COR-L47 (cell line): ENCODE data around the gene GALNT11.

Experiments used
- DNase-seq: peaks from one replicate; lab custom pipeline; 2025; lab: John Stamatoyannopoulos, UW

The GALNT11 gene

DNA sequence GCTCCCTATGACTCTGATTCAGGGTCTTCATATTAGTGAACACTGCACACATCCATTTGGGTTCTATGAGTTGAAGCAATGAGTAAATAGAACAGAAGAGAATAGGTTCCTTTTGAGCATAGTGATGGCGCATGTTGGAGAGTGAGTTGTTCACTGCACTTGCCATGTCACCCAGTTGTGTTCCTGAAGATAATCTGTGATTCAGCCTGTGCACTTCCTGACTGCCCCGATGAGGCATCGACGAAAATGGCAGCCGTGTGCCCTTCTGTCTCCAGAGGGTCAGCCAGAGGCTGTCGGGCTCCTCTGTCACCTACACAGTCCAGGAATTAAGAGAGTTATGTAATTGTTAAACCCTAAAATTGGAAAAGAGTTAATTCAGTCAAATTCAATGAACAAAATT lies 94.7 kb downstream of the GALNT11 start:
- no peak for DNase-seq

DNA sequence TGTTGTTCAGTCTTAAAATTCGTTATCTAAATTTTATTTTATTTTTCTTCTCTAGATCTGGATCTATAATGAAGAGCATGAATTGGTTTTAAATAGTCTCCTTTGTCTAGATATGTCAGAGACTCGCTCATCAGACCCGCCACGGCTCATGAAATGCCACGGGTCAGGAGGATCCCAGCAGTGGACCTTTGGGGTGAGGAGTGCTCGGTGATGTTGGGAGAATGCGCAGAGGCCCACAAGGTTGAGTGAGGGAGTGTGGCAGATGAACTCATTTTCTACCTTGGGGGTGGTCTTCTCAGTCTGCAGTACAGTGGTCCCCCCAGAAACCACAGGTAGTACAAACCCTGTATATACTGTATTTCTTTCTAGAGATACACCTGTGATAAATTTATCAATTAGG lies 95.3 kb downstream of the GALNT11 start:
- no peak for DNase-seq

DNA sequence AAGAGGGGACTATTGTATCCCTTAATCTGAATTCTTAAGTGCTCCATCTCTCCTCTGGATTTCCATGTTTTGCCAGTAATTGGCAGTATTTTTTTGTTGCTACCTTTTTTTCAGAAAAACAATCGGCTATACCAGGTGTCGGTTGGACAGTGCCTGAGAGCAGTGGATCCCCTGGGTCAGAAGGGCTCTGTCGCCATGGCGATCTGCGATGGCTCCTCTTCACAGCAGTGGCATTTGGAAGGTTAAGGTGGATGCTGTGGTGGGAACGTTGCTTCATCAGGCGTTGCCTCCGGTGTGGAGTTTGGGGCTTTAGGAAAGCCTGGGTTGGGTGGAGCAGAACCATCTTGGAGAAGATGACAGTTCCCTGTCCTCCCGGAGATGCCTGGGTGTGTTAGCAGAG lies 96.0 kb downstream of the GALNT11 start:
- DNase-seq, result no peak

DNA sequence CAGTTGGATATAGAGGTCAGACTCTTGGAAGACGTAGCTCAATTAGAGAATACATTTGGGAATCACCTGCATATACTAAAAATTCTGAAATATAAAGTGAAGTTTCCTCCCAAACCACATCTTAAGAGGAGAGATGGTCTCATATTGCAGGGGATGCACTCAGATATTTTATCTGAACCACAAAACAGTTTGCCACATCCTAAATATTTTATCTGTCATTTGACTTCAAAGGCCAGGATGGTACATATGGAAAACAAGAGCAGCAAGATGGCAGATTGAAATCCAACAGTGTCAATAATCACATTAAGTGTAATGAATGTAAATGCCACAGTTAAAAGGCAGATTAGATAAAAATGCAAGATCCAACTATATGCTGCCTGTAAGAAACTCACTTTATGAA lies 97.1 kb downstream of the GALNT11 start:
- no peak for DNase-seq

DNA sequence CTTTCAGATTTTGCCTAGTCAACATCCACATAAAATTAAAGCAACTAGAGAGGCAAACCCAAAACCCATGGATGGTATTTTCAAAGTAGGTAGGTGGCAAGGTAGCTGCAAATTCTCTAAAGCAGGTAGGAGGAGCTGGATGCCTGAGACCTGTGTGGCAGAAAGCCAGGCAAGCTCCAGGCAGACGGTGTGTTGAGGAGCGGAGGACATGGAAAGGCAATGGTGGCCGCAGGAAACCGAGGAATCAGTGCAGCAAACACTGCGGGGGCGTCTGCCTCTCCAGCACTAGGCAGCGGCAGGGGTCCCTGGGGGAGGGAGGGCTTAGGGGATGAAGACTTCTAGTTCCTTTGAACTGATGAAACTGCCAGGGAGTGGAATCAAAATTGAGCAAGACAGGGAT lies 101.3 kb downstream of the GALNT11 start:
- DNase-seq, result no peak

DNA sequence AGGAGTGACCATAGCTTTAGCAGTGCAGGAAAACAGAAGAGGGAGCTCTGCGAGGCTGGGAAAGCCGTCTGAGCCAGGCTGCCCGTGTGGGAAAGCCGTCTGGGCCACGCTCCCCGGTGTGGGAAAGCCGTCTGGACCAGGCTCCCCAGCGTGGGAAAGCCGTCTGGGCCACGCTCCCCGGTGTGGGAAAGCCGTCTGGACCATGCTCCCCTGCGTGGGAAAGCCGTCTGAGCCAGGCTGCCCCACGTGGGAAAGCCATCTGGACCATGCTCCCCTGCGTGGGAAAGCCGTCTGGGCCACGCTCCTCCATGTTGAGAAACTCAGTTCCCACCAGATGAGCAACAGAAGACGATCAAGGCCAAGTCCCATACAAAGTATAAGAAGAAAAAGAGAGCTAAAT lies 101.8 kb downstream of the GALNT11 start:
- no peak for DNase-seq

DNA sequence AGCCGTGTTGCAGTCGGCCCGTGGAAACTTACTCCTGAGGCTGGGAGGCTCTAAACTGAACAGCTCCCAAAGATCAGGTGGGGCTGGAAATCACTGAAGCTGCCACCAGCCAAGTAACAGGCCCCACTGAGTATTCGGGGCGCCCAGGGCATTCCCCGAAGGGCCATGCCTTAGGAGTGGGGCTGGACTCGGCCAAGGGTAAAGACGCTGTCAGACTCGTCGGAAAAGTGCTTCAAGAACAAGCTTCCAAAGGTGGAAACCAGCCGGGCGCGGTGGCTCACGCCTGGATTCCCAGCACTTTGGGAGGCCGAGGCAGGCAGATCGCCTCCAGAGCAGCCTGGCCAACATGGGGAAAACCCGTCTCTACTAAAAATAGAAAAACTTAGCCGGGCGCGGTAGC lies 102.8 kb downstream of the GALNT11 start:
- DNase-seq, result no peak

DNA sequence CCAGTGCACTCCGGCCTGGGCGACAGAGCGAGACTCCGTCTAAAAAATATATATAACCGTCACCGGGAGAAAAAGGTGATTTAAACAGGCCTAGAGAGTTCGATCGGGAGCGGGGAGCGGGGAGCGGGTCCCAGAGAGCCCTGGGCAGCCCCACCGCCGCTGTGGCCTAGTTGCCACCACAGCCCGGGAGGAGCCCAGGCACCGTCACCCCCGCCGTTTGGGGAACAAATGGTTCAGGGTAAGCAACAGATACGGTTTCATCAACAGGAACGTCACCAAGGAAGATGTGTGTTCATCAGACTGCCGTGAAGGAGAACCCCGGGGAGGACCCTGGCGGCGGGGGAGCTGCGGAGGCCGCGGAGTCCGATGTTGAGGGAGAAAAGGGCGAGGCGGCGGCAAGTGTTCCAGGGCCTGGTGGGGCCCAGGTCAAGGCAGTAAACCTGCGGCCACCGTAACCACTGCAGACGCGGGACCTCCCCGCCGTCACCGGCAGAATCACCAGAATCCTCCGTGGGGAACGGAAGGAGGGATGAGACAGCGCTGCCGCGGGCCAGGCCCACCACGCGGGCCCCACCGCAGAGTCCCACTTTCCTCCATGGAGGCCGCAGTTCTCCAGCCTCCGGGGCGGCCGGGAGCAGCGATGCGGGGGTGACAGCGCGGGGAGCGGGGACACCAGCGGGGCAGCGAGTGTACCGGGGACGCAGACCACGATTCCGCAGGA lies 103.4 kb downstream of the GALNT11 start:
- DNase-seq, result no peak

DNA sequence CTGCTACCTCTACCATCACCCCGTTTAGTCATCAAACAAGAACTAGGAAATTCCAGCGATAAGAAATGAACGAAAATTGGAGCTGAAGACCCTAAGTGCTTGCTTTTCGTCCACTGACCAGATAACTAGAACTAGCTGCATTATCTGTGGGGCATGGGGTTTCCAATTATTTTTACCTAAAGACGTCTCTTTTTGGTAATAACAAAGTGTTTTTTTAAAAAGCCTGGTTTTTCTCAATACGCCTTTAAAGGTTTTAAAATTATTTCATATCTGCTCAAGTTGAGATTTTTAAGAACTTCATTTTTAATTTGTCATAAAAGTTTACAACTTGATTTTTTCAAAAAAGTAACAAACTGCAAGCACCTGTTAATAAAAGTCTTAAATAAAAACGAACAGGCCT lies 104.2 kb downstream of the GALNT11 start:
- DNase-seq, result no peak

DNA sequence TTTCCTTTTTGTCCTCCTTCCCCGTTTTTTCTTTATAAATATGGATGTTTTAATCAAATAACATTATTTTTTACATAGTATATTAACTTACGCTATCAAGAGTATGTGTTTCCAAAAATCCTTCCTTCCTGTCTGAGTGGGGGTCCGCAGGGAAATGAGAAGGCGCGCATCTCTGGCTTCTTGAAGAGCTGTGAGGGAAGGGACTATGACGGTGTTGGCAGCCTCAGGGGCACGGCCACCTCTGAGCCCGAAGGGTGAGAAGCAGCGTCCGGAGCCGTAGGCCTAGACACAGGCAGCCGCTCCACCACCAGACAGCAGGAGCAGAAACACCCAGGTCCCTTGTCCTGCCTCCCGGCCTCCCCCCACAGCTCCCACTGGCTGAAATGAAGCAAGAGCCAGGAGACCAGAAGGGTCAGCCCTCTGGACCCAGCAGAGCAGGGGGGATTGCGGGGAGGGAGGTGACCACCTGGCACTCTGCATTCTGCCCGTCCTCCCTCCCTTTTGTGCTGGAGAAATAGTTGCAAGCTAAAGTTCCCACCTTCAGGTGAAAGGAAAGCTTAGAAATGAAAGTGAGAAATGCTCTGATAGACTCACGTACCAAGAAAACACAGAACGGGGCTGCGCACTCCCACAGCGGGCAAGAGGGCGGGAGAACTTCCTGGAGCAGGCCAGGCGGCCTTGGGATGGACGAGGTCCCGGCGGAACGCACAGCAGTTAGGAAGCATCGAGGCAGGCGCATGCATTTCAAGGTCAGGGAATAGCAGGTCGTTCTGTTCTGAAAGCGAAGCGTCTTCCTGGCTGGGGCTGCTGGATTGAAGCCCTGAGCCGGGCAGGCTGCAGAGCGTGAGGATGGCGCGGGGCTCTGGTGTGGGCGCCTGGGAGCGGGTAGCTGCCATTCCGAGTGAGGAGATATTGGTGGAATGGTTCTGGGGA lies 105.5 kb downstream of the GALNT11 start:
- DNase-seq, result no peak

DNA sequence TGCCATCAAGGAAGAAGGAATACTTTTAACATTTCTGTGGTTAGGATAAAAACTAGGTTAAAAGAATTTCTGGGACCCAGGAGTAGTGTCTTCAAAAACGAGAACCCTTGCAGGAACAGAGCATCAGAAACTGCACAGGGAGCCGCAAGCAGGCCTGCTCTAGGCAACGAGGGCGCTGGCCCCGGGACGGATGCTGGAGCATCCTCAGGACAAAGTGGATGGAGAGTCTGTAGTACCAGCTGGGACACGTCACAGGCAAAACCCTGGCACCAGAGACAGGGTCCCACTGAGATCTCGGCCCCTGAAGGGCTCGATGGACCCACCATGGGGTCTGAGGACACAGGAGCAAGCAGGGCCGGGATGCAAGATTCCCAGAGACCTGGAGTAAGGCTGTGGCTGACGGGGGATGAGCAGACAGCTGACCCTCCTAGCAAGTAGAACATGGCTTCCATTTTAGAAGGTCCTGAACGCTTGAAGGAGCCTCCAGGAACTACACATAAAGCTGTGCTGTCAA lies 106.6 kb downstream of the GALNT11 start:
- no peak for DNase-seq

DNA sequence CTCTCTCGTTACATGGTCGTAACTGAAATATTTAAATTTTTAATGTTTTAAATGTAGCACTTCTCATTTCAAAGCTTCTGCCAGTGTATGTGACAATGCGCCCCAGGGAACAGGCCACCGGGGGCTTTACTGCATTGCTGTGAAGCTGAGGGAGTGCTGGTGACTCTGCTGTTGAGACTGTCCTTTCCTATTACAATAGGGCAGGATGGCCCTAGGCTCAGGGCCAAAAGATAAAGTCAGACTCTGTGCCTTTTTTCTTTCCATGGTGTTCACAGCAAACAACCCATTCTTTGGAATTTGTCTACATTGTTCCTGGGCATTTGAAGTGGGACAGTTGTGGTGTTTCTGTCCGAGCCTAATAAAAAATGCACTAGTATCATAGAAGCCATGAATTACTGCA lies 107.3 kb downstream of the GALNT11 start:
- no peak for DNase-seq

DNA sequence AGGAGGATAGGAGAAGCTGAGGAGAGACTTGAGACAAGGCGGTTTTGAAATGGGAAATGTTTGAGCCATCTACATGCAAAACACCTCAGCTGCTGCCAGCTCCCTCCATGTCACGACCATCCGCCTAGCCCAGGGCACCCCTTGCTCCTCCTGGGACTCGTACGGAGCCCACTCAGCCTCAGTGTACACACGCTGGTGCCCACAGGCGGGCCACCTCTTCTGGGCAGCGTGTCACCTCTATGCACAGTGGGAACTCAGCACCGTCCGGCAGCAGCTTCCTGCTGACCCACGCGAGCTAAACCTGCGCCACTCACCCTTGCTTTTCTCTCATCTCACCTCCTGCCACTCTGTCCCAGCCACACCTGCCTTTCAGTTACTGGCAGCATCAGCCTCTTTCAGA lies 108.3 kb downstream of the GALNT11 start:
- DNase-seq, result no peak

DNA sequence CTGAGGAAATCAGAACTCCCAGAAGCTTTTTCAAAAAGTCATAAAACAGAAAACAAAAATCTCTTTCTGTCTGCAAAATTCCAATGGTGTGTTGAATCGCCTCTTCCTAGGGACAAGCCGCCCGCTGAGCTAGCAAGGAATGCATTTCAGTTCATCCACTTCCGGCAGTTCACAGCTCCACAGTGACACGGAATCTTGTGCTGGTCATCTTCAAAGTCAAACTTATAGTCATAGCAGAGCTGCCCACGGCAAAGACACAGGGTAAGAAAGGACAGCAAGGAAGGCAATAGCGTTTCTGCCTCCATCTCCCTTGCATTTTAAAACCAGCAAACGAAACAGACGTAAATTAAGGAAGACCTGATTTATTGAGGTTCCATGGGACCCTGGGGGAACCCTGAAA lies 111.2 kb downstream of the GALNT11 start:
- no peak for DNase-seq

DNA sequence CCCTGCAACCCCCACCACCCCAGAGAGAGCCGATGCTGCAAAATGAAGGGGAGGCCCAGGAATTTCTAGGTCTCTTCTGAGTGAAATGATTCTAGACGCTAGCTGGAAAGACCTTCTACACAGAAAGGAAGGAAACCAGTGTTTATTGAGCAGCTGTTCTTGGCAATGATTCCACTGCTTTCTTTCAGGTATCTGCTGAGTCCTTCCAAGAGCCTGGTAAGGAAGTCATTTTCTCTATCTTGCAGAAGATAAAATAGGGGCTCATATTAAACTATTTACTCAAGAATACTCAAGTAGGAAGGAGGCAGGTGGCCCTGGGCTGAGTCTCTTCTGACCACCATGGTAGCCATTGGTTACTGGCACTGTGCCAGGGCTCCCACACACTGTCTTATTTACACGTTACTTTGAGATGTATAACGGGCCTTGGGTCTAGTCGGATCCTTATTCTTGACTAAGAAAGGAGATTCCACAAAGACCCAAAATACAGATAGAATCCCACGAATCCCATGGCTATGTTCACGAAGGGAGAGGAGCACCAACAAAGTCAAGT lies 112.1 kb downstream of the GALNT11 start:
- peak; percentile 14 for DNase-seq

DNA sequence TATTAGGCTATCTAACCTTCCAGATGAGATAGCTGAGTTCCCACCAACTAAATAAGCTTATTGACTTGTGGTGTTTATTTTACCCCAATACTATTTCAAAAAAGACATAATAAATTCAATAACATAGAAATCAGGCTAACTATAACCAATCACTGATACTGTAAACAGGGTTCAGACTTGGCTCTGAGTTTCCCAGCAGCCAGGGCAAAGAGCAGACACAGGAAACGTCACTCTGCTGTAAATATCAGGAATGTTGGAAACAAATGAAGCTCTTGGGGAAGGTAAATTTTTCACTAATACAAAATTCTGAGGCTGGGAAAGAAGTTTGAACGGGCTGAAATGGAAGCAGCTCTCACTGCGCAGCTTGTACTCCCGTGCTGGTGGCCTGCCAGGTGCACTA lies 114.6 kb downstream of the GALNT11 start:
- DNase-seq, result no peak

DNA sequence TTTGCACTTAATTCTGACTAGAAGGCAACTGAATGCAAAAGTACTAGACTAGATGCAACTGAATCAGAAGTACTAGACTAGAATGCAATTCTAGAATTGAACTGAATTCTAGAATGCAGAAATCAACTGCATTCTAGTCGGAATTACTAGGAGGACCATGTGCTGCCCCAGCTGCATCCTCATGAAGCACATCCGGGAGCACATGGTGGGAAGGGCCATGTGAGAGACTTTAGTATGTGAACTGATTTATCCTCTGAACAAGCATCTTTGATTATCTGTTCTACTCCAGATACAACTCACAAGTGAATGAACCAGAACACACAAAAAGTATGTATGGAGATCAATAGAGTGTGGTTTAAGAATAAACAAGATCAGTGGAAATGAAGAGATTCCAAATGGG lies 115.1 kb downstream of the GALNT11 start:
- DNase-seq, result no peak

DNA sequence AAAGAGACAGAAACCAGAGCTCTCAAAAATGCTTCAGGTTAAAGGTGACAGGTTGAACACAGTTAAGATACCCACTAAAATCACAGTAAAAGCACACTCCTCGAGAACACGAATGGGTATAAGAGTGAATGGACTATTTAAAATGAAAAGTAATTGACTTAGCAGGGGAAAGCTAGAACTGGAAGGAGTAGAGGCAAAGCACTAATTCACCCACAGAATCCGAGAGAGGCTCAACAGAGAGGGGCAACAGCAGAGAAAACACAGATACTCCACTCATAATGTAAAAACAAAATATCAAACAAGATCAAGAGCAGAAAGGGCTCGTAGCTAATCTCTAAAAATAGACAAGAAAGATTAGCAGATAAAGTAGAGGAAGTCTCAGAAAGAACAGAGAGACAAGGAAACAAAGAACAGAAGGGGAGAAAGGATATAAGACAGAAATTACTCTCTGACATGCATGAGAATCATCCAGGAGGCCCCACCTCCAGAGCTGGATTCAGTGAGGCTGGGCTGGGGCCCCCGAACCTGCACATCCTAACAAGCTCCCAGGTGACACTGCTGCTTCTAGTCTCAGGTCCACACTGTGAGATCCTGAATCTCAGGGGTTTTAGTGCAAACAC lies 117.6 kb downstream of the GALNT11 start:
- no peak for DNase-seq

DNA sequence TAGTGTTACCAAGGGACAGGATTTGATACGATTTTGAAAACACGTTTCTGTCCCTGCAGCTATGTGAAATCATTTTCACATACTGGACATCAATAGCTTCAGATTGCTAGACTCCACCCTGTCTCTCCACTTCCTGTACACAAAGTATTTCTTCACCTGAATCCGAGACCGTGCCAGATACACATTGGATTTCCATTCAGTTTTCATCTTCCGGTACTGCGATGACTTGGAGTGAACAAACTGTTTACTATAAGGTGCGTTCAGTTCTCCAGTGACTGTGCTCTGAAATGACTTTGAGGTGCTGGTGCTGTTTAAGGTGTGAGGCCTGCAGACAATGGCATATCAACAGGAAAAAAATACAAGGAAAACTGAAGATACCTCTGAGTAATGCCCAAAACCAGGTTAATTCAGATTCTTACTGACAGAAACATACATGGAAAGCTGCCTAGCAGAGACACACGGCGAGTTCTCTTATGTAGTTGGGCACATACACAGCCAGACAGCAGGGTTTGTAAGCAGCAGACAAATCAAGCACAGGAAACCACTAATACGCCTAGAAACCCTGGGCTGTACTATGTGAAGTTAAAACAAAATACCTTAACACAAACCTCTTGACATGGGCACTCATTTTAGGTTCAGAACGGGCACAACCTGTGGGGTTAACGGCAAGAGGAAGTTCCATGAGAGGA lies 119.2 kb downstream of the GALNT11 start:
- DNase-seq, result no peak

DNA sequence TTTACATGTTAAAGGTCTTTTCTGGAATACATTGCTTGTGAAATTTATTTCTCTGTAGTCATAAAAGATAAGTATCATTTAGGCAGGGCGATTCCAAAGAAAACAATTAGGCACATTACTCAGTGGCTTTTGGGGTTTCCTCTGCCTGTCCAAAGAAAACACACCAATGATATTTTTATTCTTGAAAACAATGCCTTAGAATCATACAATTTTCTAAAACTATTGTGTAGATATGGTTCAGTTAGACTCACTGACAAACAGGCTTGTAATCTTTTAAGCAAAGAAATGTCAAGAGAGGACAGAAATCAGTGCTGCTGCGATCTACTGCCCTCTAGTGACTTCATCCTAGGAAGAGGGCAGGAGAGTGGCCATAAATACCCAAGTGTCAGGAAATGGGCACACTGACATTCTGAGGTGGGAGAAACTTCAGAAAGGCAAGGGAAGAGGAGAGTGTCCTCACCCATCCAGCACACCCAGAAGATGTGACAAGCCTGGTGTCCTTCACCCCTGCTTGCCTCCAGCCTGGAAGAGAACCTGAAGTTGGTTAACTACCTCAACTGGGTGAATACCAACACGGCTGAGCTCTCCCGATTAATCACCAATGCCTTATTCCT lies 120.5 kb downstream of the GALNT11 start:
- DNase-seq, result peak; percentile 0

DNA sequence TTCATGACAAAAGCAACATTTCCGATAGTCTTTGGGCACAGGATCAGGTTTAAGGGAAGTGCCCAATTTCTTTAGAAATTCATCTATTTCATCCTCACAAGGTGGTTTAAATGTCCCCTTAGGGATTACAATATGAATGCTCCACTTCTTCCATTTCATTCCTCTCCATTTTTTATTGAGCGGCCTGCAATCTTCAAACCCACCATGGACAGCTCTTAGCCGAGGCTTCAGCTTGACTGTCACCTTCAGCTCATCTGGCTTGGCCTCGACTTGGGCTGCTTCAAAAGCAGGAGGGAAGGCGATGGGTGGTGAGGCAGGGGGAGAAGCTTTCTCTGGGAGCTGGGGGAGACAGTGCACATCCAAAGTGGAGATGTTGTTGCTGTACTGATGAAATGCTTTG lies 123.2 kb downstream of the GALNT11 start:
- no peak for DNase-seq
